Gastrocnemius medialis (tissue), 4 donors: ENCODE measurements around the gene ATP7B. TPM values are rescaled to one million over a fixed set of nuclear protein-coding genes. Genes with fewer than 3 reads are reported as not detected.
"Not testable (repeated sequence)": the region's sequence is repeated elsewhere in the genome, so short reads cannot be mapped to it uniquely, and the experiment has no call there.

ENCODE experiments used
- ATAC-seq, 2 donors: fragments of 150-250 bp; one replicate each; pipeline ENCODE4 v1.9.1; 2016
- DNase-seq, 2 donors: peaks; one replicate each; pipeline ENCODE4 v3.0.0-alpha.2; 2019
- H3K27ac ChIP-seq, 4 donors: fragments of 200-600 bp; sonication (generic); 1 replicate in 1 of 4; 2 replicates in 3 of 4; pipeline ENCODE4 v1.5.1; 2016 to 2018; ENCODE audit warnings: mild to moderate bottlenecking in 2 of 4, moderate library complexity in 1 of 4
- H3K27me3 ChIP-seq, 3 donors: fragments of 200-600 bp; sonication (generic) in 2 of 3; 1 replicate in 1 of 3; 2 replicates in 2 of 3; pipeline versions ENCODE4 v1.5.1 to v1.6.0; 2016 to 2019; ENCODE audit warnings: mild to moderate bottlenecking in 1 of 3, moderate library complexity in 1 of 3
- H3K36me3 ChIP-seq, 2 donors: fragments of 200-600 bp; sonication (generic) in 1 of 2; one replicate each; pipeline ENCODE4 v1.5.1; 2017 to 2018
- H3K4me1 ChIP-seq, 2 donors: fragments of 200-600 bp; sonication (generic) in 1 of 2; one replicate each; pipeline ENCODE4 v1.5.1; 2016 to 2017; ENCODE audit warnings: mild to moderate bottlenecking in 2 of 2
- H3K4me3 ChIP-seq, 4 donors: fragments of 200-600 bp; sonication (generic) in 3 of 4; 1 replicate in 1 of 4; 2 replicates in 3 of 4; pipeline ENCODE4 v1.5.1; 2016 to 2019; ENCODE audit warnings: mild to moderate bottlenecking in 2 of 4
- H3K9me3 ChIP-seq, 3 donors: fragments of 200-600 bp; sonication (generic) in 2 of 3; 1 replicate in 1 of 3; 2 replicates in 2 of 3; pipeline ENCODE4 v1.5.1; 2016 to 2019
- POLR2A ChIP-seq, 2 donors: fragments of 450-650 bp; IDR thresholded peaks; one replicate each; pipeline ENCODE4 v1.6.1; 2017; ENCODE audit warnings: antibody characterized with exemption in 2 of 2, mild to moderate bottlenecking in 2 of 2, moderate library complexity in 2 of 2
- in situ Hi-C, 4 donors: fragments of 200-750 bp; cut with MboI; loops; one replicate each; pipeline versions ENCODE4 v1.15.0 to v1.8.0; 2017; ENCODE audit warnings: low sequenced_read_pairs in 4 of 4
- intact Hi-C: fragments of 100-400 bp; cut with DNase I; formaldehyde crosslinking; loops from one replicate; pipeline ENCODE4 v1.15.1; 2023; ENCODE audit warnings: low total_unique reads
- total RNA-seq, 4 donors: library from RNA; depleted of rRNA; stranded (reverse); fragments of >200 nt; gene quantifications; one replicate each; pipeline versions ENCODE4 v1.1.0 to v1.2.3, GENCODE V29; 2016
- TF ChIP-seq, protein P1 (sequence below), 5 experiments: fragments of 450-650 bp in 3 of 5; fragments of 200-600 bp in 2 of 5; sonication (generic) in 2 of 5; IDR thresholded peaks in 4 of 5; conservative IDR thresholded peaks in 1 of 5; 1 replicate in 4 of 5; 2 replicates in 1 of 5; pipeline ENCODE4 v1.5.1; 2016 to 2019; ENCODE audit warnings: antibody characterized with exemption in 5 of 5, mild to moderate bottlenecking in 3 of 5, moderate library complexity in 3 of 5

ATP7B gene
- total RNA-seq, 4 donors from 2014 or later = 1.6 to 3.3 (median 2.6) TPM

GRCh38 chr13:52047463-52047862, 36.2 kb upstream of the ATP7B start:
- no peak for DNase-seq
- intact Hi-C loops (no loop called here), in situ Hi-C loops (no loop called here)

GRCh38 chr13:52043675-52044074, 32.4 kb upstream of the ATP7B start:
- H3K36me3 ChIP-seq = no peaks in the 10 kb centered on the region
- intact Hi-C loops = no loop called here
- H3K9me3 ChIP-seq = no peaks in the 10 kb centered on the region
- no peaks in the 10 kb centered on the region for H3K4me1 ChIP-seq
- in situ Hi-C loops = no loop called here
- DNase-seq = no peak
- H3K27me3 ChIP-seq = no peaks in the 10 kb centered on the region
- no peak overlapping the region for H3K27ac ChIP-seq
- no peak for TF ChIP-seq POLR2A (IDR thresholded peaks at IDR 0.05)
- TF ChIP-seq, protein P1, sequence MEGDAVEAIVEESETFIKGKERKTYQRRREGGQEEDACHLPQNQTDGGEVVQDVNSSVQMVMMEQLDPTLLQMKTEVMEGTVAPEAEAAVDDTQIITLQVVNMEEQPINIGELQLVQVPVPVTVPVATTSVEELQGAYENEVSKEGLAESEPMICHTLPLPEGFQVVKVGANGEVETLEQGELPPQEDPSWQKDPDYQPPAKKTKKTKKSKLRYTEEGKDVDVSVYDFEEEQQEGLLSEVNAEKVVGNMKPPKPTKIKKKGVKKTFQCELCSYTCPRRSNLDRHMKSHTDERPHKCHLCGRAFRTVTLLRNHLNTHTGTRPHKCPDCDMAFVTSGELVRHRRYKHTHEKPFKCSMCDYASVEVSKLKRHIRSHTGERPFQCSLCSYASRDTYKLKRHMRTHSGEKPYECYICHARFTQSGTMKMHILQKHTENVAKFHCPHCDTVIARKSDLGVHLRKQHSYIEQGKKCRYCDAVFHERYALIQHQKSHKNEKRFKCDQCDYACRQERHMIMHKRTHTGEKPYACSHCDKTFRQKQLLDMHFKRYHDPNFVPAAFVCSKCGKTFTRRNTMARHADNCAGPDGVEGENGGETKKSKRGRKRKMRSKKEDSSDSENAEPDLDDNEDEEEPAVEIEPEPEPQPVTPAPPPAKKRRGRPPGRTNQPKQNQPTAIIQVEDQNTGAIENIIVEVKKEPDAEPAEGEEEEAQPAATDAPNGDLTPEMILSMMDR (IDR thresholded peaks at IDR 0.05 in 4 of 5, conservative IDR thresholded peaks at IDR 0.05 in 1 of 5) = no peak
- no peak overlapping the region for H3K4me3 ChIP-seq
- no peak for ATAC-seq

More at GRCh38 chr13:52047463-52047862, 36.2 kb upstream of the ATP7B start:
- no peak overlapping the region for H3K4me3 ChIP-seq
- H3K27me3 ChIP-seq = no peaks in the 10 kb centered on the region
- ATAC-seq = no peak
- TF ChIP-seq, protein P1 (IDR thresholded peaks at IDR 0.05 in 4 of 5, conservative IDR thresholded peaks at IDR 0.05 in 1 of 5) = no peak
- TF ChIP-seq POLR2A (IDR thresholded peaks at IDR 0.05) = no peak
- no peaks in the 10 kb centered on the region for H3K36me3 ChIP-seq
- H3K27ac ChIP-seq = no peak overlapping the region
- no peaks in the 10 kb centered on the region for H3K9me3 ChIP-seq
- H3K4me1 ChIP-seq = no peaks in the 10 kb centered on the region

DNA sequence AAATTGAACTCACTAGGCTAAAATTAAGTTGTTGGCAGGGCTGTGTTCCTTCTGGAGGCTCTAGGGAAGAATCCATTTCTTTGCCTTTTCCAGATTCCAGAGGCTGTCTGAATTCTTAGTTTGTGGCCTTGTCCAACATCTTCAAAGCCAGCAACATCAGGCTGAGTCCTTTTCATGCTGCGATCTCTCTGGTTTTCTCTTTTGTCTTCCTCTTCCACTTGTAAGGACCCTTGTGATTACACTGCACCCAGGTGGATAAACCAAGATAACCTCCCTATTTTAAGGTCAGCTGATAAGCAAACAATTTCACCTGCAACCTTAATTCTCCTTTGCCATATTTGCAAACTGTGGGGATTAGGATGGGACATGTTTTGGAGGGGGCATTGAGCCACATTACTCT, 24.8 kb upstream of the ATP7B start:
- Histone ChIP-seq H3K36me3 (no peaks in the 10 kb centered on the region), H3K9me3 (no peaks in the 10 kb centered on the region), H3K4me1 (no peaks in the 10 kb centered on the region), H3K4me3 (no peak overlapping the region), H3K27ac (no peak overlapping the region), H3K27me3 (no peaks in the 10 kb centered on the region)
- no peak for TF ChIP-seq POLR2A (IDR thresholded peaks at IDR 0.05)
- TF ChIP-seq, protein P1 (IDR thresholded peaks at IDR 0.05 in 4 of 5, conservative IDR thresholded peaks at IDR 0.05 in 1 of 5) = no peak
- DNase-seq (no peak), ATAC-seq (no peak)
- intact Hi-C loops = no loop called here
- in situ Hi-C loops = no loop called here

GRCh38 chr13:52034616-52035226, 23.5 kb upstream of the ATP7B start:
- H3K4me3 ChIP-seq = no peak overlapping the region
- DNase-seq (no peak), ATAC-seq (no peak)
- in situ Hi-C loops = no loop called here
- H3K36me3 ChIP-seq = no peaks in the 10 kb centered on the region
- H3K9me3 ChIP-seq = no peaks in the 10 kb centered on the region
- no peak overlapping the region for H3K27ac ChIP-seq
- intact Hi-C loops = no loop called here
- H3K4me1 ChIP-seq = no peaks in the 10 kb centered on the region
- H3K27me3 ChIP-seq = no peaks in the 10 kb centered on the region
- no peak for TF ChIP-seq POLR2A (IDR thresholded peaks at IDR 0.05)
- TF ChIP-seq, protein P1 (IDR thresholded peaks at IDR 0.05 in 4 of 5, conservative IDR thresholded peaks at IDR 0.05 in 1 of 5) = no peak

DNA sequence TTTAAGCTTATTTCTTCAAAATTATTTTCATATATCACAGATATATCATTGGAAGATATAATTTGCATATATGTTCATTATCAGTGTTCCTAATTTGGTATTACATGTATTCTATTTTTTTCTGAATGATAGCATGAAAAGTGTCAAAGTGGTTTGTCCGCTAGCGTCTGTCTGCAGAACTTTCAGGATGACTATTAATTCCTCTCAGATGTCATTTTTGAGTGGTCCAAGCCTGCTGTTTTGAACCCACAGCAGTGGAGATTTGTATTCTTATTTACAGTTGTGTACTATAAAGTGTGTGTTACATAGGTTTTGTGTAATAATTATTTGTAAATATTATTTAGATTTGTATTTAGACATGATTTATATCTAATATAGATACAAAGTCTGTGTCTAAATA, 21.8 kb upstream of the ATP7B start:
- ATAC-seq (no peak), DNase-seq (no peak)

DNA sequence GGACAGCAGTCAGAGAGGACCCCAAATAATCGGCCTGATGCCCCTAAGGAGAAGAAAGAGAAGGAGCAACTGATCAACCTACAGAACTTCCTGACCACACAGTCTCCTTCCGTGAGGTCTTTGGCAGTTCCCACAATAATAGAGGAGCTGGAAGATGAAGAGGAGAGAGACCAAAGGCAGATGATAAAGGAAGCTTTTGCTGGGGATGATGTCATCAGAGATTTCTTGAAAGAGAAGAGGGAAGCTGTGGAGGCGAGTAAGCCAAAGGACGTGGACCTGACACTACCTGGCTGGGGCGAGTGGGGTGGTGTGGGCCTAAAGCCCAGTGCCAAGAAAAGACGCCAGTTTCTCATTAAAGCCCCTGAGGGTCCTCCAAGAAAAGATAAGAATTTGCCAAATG, 19.2 kb upstream of the ATP7B start:
- ATAC-seq, in situ Hi-C loops, H3K27me3 ChIP-seq, H3K4me1 ChIP-seq, DNase-seq, H3K9me3 ChIP-seq, intact Hi-C loops, H3K27ac ChIP-seq, H3K4me3 ChIP-seq: not testable (repeated sequence)
- H3K36me3 ChIP-seq = peaks cover 0 to 27% of the 10 kb centered on the region in 2 donors

More for the DNA sequence above, 21.8 kb upstream of the ATP7B start:
- TF ChIP-seq POLR2A (IDR thresholded peaks at IDR 0.05) = no peak
- TF ChIP-seq, protein P1 (IDR thresholded peaks at IDR 0.05 in 4 of 5, conservative IDR thresholded peaks at IDR 0.05 in 1 of 5) = no peak
- Histone ChIP-seq H3K27ac (no peak overlapping the region), H3K4me1 (no peaks in the 10 kb centered on the region), H3K4me3 (no peak overlapping the region), H3K36me3 (peaks cover 0 to 12% of the 10 kb centered on the region in 2 donors), H3K9me3 (no peaks in the 10 kb centered on the region), H3K27me3 (no peaks in the 10 kb centered on the region)
- intact Hi-C loops = no loop called here
- in situ Hi-C loops = no loop called here
